Urothelium cell line (cell line): ENCODE data around the gene MTMR1.

ENCODE experiments used
- DNase-seq: peaks from one replicate; pipeline ENCODE4 v3.0.0; 2011; ENCODE audit warnings: low spot score, mixed read lengths
- FAIRE-seq: peaks from 2 replicates; lab custom pipeline; 2011; peaks lifted over from hg19 to GRCh38; lab: Jason Lieb, UNC

The MTMR1 gene

DNA sequence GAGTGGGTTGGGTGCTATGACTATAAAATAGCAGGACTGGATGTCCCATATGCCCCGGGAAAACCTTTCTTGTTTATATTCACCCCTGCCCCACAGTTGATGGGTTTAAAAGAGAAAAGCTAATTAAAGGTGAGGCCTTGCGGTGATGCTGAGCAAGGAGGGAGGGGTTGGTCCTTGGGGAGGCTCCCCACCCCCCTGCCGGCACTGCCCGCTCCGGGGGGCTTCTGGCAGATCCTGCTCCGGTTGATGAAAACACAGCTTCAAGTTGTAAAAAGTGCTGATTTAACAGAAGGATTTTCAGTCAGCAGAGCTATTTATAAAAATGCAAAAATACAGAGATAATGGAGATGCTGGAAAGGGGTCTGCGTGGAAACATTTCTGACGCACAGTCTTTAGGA, 68.6 kb downstream of the MTMR1 start:
- DNase-seq (no peak), FAIRE-seq (no peak)

DNA sequence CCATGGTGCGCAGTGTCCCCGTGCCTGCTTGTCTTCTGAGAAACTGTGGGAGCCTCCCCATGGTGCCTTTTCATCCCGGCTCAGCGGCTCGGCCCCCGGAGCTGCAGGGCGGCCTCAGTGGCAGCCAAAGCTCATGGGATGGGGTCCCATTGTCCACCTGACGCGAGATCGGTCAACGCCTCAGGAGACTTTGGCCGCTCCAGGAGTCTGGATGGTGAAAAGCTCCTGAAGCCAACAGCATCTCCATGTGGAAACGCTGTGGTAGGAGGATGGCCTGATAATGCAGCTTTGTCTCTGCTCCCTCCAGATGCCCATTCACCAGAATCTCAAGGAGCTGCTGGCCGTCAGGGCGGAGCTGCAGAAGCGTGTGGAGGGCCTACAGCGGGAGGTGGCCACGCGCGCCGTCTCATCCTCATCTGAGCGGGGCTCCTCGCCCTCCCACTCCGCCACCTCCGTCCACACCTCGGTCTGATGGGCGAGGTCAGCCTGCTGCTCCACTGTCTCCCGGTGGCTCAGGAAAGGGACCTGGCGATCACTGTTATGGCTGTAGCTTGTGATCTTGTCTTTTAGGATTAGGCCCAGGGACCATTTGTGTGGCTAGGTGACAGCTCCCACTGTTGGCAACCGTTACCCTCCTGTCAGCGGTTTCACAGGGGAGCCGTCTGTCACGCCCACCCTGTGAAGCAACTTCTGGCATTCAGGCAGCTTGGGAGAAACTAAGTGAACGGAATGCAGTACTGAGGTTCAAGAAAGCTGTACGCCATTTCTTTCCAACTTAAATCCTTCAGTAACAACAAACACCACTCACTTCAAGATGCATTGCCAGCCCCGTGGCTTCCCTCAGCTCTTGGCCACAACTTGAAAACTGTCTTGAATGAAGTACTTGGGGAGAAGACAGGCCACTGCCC, 69.3 kb downstream of the MTMR1 start:
- no peak for DNase-seq
- no peak for FAIRE-seq

DNA sequence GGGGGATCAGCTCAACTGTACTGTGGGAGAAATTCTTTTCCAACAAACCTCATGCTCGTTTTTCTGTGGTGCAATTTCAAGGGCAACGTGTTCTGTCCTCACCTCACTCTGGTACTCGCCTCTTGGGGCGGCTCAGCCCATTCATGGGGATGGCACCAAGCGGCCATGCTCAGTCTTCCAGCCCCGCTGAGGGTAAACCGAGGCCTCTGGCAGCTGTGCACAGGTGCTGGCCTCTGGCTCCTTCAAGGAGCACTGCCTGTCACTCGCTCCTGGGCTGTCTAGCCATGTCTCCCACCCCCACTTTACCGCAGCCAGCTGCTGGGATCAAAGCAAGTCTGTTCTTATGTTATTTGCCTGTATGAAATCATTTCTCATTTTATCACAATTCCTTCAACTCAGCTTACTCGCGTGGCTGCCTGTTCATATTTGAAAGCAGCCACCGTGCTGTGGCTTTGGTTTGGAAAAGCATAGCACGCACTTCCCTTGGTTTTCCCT, 70.2 kb downstream of the MTMR1 start:
- no peak for FAIRE-seq
- no peak for DNase-seq

DNA sequence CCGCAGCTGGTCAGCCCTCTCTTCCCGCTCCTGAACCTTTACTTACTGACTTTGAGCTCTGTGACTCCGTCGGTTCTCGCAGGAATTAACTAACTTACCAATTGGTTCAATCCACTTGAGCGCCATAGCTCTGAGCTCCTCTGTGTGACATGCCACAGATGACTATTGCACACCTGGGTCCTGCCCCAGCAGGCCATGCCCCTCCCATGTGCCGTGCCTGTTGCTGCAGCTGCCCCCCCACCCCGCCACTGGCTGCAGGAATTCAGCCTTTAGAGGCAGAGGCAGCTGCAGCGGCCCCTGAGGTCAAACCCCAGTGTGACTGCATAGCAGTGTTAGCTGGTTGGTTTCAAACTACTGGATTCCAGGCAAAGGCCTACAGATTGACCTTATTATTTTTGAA, 70.6 kb downstream of the MTMR1 start:
- DNase-seq, result no peak
- no peak for FAIRE-seq

DNA sequence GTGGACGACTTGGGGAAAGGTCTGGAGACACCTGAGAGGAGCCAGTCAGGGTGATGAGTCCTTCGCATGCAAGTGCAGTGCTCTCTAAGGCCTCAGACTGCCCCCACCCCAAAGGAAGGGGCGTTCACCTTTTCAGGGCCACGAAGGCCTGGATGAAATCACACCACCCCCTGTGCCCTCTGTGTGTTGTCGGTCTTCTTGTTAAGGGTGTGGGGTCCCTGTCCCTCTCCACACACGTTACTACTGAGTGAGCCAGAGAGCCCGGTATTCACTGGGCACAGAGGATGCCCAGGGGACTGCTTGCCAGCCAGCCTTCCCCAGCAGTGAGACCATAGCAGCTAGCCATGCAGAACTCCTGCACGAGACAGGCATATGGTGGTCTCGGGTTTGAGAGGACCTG, 72.0 kb downstream of the MTMR1 start:
- DNase-seq (no peak), FAIRE-seq (no peak)

DNA sequence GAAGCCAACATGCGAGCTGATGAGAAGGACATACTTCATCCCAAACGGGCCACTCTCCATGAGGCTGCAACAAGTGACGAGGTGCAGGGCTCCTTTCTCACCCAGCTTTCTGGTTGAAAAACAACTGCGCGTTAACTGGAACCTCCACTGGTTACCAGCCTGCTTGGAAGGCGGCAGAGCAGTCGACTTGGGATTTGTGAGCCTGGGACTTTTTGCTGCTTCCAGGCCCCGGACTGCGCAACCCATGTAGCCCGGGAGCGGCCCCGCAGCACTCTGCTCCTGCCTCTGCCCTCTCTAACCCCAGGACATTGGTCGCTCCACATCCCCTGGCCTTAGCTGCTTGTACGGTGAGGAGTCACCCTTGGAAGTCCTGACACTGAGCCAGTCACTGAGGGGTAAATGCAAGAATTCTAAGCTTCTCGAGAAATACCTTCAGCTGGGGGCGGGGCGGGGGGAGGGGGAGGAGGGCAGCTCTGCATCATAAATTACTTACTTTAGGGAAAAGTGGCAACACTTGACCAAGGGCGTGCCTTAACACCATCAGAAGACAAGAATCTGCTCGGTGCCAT, 72.7 kb downstream of the MTMR1 start:
- FAIRE-seq, result no peak
- no peak for DNase-seq

DNA sequence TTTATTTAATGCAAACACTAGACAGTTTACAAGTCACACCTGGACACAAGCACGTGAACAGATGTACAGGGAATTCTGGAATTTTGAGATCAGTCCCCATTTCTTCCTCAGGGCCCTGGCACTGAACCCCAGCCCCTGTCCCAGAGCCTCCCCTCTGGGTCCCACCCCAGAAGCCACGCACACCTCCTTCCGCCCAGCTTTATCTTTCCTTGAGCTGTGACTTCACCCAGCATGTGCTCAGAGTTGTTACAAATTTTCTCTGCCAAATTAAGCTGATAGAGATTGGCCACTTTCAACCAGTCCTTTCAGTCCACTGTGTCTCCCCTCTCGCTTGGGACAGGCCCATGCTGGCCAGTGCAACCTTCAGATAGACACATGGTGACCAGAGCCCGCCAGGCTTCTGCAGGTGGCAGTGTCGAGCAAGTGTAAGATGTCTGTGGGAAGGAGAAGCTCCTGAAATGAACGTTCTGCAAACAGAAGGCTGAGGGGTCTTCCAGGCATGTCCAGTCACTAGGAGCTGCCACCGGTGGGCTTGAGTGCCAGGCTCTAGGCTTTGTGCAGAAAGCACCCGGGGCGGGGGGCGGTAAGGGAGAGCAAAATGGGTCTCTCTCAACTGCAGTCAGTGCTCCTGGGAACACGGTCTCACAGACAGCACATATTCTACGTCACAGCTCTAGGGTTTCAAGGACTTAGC, 73.3 kb downstream of the MTMR1 start:
- FAIRE-seq (no peak), DNase-seq (no peak)

DNA sequence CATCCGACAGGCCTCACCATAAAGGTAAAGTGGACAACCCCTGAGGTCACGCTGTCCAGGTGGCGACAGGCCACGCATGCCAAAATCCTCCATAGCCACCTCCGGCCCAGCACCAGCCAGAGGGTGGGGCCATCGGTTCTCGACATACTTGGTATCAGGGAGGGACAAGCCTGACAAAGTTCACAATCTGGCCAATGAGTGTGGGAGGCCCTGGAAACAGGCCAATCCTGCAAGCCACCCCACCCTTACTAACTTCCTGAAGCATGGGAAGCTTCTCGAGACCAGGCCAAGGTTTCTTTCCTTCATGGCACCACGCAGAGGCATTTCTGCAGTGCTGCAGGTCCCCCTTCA, 73.8 kb downstream of the MTMR1 start:
- no peak for FAIRE-seq
- no peak for DNase-seq

DNA sequence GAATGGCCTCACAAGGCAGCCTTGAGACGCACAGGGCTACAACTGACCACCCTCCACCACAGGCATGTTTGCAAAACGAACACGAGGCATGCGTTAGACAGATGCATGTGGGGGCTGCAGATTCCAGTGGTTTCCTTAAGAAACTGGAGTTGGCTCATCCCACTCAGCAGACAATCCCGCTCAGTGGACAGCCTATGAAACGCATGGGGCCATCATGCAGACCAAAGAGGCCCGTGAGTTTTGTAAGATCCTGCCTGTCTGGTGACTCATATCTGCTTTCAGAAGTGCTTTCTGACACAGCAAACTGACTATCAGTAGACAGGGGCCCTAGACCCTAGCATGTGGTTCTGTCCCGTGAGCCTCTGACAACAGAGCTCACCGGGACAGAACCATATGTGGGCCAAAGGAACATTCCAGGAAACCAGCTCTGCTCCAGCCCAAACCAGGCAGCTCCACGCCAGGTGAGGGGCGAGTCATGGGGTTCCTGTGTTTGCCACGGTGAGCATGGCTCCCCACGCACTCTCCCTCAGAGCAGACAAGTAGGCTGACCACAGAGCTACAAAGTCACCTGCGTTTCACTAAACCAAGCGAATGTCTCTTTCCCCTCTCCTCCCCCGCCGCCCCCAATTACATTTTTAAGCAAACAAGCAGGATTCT, 74.4 kb downstream of the MTMR1 start:
- DNase-seq (peak; percentile 15), FAIRE-seq (no peak)

DNA sequence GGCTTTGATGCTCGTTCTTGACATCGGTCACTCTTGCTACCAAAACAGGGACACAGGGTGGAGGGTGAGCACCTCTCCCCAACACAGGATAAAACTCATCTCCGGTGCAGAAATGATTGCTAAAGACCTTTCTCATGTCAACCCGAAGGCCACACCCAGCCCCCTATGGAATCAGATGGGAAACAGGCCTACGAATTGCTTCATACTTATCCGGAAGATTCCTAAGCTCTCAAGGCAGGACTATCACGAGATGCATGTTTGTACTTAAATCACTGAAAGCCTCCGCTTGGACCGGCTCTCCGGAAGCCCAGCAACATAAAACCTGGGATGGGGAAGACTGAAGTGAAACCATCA, 74.9 kb downstream of the MTMR1 start:
- FAIRE-seq, result no peak

DNA sequence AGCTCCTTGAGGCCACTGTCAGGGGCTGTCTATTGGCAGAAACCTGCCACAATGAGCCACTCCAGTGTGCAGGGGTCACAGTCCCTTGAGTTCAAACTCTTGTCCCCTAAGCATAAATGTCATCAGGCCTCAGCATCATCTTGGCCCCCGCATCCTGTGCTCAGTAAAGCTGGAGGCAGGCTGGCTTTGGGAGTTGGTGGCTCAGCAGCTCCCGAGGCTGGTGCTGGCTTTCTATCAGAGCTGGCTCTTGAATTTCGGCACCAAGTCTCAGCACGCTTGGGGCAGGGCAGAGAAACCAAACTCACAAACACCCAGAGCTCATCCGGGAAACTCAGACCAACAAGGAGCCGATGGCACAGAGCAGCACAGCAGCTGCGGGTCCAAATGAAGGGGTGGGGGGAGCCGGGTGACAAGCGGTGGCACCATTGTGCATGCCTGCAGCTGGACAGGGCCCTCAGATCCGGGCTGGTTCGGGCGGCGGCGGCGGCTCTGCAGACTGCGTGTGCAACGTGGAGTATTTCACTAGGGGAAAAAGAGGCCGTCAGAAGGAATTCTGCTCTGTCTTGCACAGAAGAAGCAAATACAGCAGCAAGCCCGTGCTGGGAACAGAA, 75.5 kb downstream of the MTMR1 start:
- DNase-seq (no peak), FAIRE-seq (no peak)

More for the DNA sequence above, 74.9 kb downstream of the MTMR1 start:
- no peak for DNase-seq

DNA sequence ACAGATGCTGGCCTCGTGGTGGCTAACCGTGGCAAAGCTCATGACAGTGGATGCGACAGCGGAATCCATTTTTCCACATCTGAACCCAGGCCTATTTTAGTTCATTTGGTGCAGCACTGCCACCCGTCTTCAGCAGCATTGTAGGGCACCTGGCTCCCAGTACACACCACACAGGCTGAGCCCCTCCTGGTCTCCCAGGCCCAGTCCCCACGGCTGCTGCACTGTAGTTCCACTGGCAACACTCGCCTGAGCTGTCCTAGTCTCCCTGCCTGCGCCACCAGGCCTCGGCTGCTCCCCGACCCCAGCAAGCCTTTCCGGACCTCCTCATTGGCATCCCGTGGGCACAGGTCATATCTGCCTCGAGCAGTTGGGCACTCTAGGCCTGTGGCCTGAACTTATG, 76.2 kb downstream of the MTMR1 start:
- no peak for FAIRE-seq
- no peak for DNase-seq

DNA sequence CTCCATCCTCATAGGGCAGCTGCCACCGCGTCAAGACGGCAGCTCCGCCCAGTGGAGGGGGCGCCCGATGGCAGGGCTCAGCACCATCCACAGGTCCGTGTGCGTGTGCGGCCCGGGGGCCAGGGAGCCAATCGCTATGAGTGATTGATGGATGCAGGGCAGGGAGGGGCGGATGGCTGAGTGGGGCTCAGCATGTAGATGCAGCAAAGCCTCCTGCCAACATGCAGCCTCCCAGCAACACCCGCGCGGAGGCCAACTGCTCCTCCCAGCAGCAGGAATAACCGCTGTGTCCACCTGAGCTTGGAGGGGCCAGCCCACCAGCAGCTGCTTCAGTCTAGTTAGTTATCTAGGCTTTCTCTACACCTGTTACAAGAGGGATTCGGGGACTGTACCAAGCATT, 77.4 kb downstream of the MTMR1 start:
- no peak for FAIRE-seq
- no peak for DNase-seq

DNA sequence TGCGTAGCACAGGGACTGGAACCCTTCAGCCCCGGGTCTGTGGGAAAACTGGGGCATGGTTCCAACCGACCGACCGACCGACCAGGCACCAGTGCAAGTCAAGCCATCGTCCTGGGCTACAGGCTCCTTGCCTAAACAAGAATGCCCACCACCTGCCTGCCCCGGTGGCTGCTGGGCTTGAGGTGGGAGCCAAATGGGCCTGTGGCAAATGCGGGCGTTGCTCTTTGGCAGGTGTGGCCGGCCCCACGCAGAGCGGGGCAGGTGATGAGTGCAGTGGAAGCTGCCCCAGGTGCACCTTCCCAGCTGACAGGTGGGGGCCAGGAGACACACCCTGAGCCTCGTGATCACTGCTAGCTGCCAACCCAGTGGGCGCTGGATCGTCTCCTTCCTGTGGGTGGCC, 77.9 kb downstream of the MTMR1 start:
- DNase-seq, result no peak
- no peak for FAIRE-seq

DNA sequence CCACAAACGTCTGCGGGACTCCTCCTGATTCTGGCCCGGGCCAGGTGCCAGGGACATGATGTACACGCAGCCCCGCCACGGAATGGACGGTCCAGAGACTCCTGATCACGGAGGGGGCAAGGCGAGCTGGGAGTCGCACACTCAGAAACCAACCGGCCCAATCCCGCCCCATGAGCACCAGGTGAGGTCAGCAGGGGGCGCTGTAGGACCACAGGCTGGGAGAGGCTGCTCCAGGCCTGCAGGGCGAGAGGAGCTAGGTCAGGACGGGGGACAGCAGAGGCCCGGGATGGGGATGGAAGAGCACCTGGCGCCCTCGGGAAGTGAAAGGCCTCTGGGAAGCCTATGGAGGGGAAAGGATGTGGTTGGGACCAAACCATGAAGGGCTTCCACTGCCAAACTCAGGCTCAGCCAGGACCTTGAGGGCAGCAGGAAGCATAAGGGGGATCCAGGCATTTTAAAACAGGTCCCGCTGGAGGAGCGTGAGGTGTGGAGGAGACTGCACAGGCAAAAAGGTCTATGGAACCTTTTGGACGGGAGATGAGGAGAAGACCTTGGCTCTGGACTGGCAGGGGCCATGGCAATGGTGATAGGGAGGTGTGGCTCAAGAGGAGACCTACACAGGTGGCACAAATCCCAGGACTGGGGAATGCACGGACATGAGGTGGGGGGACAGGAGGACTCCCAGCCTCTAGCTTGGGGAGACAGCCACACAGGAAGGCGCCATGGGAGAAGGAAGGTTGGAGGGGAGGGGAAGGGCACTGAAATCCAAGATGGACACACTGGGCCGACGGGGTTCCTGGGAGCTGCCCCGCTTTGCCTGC, 79.2 kb downstream of the MTMR1 start:
- no peak for FAIRE-seq

DNA sequence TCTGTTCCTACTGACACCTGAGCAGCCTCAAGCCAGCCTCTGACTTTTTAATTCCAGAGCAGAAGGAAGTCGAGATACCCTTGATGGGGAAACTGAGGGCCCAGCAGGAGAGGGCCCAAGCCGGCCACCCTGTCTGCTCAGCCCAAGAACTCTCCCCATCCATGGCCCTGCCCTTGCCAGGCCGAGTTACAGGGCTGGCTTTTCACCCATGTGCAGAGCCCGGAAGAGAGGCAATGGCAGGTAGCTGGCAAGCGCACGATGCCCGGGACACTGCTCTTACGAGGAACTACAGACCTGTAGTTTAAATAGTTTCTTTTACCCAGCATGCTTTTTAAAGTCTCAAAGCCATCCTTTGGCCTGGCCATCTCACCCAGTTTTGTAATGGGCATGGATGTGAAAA, 79.9 kb downstream of the MTMR1 start:
- FAIRE-seq (no peak), DNase-seq (no peak)

More for the DNA sequence above, 79.2 kb downstream of the MTMR1 start:
- peak; percentile 60 for DNase-seq

DNA sequence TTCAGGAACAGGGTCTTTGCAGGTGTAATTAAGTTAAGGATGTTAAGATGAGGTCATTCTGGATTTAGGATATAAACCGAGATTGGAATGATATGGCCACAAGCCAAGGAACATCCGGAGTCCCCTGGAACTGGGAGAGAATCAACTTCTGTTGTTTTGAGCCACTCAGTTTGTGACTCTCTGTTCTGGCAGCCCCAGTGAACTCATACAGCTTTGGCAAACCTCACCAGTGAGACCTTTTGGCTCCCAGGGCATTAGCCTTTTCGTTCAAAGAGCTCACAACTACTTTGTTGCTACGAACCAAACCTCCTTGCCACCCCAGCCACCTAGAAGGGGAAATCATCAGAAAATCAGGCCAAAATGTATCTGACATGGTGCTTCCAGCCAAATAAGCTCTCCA, 80.4 kb downstream of the MTMR1 start:
- DNase-seq (no peak), FAIRE-seq (no peak)

DNA sequence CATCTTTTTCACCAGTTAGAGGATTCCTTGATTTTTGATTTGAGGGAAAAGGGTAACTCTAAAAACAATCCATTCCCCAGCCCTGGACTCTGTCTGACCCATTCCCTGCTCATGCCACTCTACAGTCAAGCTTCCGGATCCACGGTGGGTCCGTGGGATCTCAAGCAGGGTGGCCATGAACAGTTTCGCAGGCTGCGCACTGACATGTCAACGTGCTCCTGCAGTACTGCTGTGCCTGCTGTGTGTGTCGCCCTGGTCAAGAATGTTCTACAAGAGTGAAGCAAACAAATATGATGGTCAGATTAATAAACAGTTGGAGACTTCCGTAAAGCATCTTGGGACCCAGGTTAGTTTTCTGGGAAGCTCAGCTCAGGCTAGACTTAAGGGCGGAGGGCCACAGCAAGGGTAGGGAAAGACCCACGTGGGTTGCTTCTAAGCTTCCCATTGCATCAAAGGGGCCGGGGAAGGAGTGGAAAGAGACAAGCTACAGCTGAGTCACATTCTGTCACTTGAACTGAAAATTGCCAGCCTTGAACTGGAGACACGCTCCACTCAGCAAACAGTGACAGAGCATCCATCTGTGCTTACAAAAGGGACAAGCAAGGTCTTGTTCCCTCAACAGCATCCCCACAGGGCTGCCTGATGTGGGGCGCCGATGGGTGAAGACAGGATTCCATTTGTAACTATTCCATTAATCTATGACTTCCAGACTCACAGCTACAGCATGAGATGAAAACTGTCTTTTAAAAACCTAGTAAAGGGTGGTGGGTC, 81.8 kb downstream of the MTMR1 start:
- DNase-seq (no peak), FAIRE-seq (no peak)

DNA sequence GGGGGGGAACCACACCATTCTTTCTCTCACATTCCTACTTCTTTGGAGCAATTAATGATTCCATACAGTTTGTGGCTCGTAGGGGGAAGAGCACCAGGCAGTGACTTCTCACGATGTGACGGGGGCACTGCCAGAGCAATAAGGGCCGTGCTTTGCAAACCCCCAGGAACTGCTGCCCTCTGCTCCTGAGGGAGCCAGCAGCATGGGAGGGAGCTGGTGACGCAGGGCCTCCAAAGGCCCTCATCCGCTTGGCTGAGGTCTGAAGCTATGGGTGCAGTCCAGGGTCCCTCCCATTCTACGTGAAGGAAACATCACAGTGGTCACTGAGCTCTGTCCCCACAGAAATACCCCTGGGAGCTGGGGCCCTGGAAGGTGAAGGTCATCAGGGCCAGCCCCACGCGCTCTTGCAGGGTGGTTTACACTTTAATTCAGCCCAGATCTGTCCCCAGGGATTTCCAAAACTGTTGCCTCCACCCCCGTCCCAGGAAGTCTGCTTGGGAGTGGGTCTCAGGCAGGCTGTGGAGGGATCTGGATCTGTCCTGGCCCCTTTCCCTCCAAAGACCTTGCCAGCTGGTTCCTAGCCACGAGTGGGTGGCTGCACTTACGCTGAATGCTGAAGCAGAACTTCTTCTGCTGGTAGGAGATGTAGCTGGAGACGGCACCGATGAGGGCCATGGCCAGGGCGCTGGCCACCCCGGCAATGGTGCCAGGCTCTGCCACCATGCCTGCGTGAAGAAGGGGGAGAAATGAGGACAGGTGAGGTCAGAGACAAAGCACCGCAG, 82.6 kb downstream of the MTMR1 start:
- DNase-seq (no peak), FAIRE-seq (no peak)
